HG03469 (cell line): Measurements from ENCODE around the gene GASK1B.
A peak's percentile ranks its signal among the peaks of the same experiment; 100 is the strongest.

Experiments
- ATAC-seq: cut with Tn5 transposase; IDR thresholded peaks from one replicate; pipeline ENCODE4 v1.9.1; 2021; ENCODE audit warnings: mild to moderate bottlenecking, moderate library complexity, moderate number of reproducible peaks; ENCODE audit not compliant: unreplicated experiment

GASK1B gene

DNA sequence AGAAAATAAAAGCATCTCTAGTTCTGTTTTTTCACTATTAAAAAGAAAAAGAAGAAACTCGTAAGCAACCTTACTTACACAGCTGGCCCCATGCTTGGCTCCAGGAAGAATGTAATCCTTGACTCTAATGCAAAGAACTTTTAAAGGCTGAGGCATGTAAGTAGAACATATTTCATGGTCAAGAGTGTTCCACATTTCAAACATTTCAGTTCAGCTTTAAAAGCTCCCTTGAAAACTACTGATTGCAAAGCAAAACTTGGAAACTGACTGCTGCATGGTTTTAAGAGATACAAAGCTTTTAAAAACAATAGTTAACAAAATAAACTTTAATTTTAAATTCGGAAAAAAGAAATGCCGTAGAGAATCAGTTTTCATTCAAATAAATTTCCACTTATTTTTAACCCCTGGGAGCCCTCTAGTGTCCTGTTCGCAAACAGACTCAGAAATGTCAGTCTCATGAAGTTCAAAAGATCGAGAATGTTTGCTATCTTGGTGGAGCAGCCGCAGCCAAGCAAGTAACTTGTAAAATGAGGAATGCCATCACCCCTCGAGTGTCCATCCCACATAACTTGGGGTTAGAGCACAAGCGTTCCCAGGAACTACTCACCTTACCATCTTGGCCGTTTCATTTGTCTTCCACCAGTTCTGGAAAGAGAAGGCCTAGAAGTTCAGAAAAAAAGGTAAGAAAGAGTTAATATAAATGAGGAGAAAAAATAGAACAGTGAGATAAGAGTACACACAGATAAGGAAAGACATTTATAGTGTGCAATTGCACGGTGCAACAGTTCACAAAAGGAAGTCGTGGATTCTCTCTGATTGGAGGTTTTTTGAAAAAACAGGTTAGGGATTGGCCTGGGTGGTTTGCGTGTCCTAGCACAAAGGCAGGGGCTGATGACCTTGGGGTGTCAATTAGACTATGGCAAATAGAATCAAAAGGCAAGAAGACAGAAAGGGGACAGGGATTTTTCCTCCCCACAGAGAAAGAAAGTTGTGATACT is at the start of gene GASK1B:
Gene GASK1B, minus strand, starts transcription at position 765 of the 998 bp plus-strand sequence. CDS start 1,650 bp downstream, outside the sequence.
- ATAC-seq, result no peak

DNA sequence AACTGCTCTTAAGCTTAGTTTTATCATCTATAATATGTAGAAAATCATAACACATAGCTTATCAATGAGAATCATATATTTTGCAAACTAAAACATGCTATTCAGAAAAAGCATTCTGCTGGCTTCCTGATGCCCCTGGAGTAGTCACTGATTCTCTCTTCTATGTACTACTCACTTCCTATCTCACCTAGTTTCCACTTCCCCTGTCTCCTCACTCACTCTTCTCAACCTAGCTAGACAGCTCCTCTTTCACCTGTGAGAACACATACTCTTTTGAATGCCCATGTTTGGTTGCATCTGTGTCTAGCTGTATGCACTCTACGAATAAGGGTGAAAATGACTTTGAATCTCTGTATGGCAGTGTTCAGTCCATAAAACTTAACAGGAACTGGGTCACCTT is 46.8 kb upstream of the GASK1B start:
- ATAC-seq, result no peak

DNA sequence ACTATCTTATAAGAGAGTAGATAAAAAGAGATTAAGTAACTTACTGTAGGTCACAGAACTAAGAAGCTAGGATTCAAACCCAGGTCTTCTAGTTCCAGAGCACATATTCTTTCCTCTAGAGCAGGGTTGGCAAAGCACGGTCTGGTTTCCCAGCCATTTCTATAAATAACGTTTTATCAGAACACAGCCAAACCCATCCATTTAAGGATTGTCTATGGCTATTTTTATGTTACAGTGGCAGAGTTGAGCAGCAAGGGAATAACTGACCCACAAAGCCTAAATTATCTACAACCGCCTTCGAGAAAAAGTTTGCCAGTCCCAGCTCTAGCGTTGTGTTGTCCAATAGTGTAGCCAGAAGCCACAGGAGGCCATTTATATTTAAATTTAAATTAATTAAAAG is 44.9 kb upstream of the GASK1B start:
- ATAC-seq, result no peak

DNA sequence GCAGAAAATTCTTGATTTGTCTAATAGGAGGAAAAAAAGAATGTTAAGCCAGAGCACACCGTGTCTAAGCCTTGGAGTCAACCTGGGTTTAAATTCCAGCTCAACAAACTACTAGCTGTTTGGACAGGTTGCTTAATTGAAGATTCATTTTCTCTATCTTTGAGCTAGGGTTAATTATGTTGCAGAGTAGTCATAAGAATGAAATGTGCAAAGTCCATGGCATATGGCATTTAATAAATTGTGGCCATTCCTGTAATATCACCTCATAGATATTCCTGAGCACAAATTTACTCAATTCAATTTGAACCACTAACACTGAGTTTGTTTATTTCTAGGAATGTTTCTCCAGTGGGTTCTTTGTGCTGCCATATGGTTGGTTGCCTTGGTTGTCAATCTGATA is 42.0 kb upstream of the GASK1B start:
- no peak for ATAC-seq

DNA sequence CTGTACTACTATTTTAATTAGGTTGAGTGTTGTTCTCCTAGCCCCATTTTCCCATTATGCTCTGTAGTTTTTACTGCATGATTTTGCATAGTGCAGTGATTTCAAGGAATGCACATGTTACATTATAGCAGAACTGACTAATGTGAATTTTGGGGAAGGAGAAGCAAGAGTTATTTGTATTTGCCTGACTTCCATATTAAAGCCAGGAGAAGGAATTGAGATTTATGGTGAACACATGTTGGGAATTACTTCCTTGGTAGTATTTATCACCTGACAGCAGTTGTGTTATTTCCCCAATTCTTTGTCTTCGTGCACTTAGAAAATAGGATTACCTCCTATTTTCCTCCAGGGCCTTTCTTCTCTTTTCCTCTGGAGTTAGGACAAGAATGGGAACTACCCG is 40.6 kb upstream of the GASK1B start:
- ATAC-seq, result no peak

DNA sequence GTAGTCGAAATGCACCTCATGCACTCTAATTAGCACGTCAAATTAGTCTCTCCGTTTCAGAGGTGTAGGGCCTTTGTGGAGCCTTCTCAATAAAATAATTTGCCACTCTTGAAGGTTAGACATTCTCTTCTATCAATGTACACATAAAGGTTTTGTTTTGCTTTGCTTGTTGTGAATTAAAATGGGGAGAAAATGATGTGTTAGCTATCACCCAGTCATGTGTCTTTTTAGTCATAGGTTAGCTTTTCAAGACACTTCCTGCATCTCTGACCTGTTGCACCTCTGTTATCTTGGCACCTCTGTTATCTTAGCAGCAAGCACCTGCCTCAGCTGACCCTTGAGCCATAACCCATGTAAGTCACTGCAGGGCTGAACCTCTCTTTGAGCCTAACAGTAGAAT is 38.4 kb upstream of the GASK1B start:
- ATAC-seq, result no peak

DNA sequence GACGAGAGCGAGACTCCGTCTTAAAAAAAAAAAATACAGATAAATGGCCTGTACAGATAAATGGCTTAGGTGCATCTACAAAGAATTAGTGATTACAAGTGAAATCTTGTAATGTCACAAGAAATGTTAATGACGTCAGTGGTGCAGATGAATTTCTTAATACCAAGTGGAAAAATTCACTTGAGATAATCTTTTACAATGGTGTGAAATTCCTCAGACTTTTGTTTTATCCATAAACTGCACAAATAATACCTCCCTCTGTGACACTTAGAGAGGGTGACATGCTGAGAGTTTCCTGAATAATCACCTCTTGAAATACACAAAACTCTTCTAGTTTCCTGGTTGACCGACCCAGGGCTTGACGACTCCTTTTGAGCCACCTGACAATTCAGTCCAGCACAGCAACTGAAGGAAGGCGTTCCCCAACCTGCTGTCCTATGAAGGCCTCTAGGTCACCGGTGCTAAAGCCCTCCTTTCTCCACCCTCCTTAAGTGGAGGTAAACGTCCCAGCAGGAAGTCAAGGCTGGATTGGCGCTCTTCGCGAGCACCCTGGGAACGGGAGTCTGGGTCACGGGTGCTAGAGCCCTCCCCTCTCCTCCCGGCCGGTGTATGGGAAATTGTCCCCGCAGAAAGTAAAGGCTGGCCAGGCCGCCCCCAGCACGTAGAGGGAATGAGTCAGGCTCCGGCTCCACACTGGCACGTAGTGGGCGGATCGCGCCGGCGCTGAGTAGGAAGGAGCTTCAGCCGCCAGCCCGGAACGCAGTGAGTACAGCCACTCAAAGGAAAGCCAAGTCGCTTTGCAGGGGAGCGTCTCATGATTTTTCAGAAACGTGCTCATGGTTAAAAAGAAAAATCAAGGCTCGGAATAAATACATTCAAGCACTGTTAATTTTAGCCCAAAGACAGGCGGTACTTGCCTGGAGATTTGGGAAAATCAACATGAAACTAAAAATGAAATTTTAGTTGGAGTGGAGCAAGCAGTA is 37.3 kb upstream of the GASK1B start, which contains the start of gene TMEM144:
Gene TMEM144, plus strand, starts transcription at position 662 of the 983 bp plus-strand sequence. CDS start 2,182 bp downstream, outside the sequence.
- ATAC-seq, result peak; percentile 82

DNA sequence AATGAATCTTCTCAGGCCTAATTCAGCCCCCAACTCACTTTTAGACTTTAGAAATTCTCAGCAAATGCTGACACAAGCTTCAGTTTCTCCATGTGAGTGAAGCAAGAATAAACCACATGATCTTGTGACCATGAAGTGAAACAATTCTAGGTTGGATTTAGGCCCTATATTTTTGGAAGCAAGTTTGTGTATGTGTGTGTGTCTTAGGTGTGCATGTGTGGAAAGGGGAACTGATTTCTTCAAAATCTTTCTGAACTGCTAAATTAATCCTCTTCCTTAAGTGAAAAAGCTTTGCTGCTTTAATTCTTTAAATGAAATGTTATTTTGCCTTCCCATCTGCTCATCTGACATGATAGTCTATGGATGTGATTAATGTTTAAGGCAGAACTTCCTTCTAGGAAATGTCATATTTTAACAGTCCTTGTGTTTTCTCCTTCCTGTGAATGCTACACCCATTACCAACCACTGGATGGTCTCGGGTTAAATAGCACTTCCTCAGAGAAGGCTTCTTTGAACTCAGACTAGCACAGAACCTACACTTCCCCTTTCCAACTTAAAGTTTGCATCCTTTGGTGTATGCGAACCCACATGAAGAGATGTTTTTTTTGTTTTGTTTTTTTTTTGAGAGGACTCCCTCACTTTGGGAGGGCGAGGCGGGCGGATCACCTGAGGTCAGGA is 36.3 kb upstream of the GASK1B start:
- ATAC-seq, result peak; percentile 60

DNA sequence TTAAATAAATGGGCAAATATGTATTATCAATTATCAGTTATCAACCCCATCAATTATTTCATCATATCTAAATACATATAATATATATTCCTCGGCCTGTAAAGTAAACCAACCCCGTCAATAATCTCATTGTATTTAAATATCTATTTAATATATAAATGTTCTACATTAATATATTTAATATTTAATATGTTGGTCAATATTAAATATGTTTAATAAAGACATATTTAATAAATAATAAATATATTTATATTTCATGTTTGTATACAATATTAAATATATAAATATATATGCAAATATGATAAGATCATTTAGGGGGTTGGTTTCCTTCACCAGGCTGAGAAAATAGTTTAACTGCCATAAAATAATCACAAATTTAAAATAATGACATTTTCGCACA is 31.1 kb upstream of the GASK1B start:
- ATAC-seq, result no peak

DNA sequence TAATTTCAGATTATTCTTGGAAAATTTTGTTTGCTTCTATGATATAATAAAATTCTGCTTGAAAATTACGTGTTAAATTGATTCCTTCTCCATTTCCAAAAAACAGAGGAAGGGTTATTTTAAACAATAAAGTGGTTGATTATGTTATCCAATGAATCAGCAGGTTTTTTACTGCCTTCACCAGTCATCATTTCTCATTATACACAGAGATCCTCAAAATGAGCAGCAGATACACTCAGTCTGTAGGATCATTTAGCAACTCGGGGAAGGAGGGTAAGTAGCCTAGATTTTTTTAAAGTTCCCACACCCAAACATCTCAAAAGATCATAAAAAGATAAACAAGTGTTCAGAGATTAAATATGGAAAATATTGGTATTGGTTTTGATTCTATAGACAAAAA is 30.6 kb upstream of the GASK1B start:
- ATAC-seq, result no peak

DNA sequence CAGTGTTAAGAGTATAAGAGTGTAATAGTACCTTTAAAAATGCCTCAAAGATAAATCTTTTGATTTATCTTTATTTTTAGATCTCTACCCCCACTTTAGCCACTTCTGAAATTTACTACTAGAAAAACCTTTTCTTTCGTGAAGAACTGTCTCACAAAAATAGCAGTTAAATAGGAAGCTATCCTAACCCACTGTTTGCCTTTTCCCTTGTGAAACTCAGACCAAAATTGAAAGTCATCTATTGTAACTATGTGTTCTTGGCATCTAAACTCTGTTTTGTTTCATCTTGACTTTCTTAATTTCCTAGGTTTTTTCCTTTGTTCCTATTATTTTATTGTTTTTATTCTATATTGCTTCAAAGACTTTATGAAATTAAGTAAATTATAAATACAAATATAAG is 29.7 kb upstream of the GASK1B start:
- ATAC-seq, result no peak

DNA sequence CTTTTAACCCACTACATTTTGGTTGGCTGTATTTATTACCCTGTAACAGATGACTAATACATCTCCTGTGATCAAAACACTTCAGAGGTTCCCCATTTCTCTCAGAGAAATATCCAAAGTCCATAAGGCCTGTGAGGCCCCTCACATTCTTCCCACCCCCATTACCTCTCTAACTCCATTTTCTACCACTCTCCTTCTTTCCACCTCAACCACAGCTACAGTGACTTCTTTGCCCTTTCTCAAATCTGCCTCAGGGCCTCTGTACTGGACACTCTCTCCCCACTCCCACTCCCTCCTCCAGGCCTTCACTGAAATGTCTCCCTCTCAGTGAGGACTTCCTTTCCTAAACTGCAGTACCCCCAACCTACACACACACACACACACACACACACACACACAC is 29.1 kb upstream of the GASK1B start:
- no peak for ATAC-seq

DNA sequence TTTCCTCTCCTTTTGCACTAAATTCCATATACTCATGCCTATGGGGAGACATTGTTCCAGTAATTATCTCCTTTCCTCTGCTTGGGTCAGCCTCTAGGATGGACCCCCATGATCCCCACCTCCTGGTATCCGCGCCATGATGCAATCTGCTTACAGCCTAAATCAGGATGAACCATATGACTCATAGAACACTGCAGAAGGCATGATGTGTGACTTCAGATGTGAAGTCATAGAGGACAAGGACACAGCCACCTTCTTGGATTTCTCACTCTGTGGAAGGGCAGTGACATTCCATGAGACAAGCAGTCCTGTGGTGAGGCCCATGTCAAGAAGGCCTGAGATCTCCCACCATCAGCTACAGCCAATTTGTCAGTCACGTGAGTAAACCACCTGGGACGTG is 28.5 kb upstream of the GASK1B start:
- no peak for ATAC-seq

DNA sequence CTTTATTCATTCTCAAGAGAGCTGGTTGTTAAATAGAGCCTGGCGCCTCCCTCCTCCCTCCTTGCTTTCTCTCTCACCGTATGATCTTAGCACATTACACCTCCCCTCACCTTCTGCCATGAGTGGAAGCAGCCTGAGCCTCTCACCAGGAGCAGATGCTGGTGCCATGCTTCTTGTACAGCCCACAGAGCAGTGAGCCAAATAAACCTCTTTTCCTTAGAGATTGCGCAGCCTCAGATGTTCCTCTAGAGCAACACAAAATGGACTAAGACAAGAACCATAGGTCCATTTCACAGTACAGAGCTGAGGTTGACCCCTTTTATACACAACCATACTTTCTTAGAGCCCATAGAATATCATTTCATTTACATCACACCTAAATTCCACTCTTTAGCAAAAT is 27.4 kb upstream of the GASK1B start:
- no peak for ATAC-seq

DNA sequence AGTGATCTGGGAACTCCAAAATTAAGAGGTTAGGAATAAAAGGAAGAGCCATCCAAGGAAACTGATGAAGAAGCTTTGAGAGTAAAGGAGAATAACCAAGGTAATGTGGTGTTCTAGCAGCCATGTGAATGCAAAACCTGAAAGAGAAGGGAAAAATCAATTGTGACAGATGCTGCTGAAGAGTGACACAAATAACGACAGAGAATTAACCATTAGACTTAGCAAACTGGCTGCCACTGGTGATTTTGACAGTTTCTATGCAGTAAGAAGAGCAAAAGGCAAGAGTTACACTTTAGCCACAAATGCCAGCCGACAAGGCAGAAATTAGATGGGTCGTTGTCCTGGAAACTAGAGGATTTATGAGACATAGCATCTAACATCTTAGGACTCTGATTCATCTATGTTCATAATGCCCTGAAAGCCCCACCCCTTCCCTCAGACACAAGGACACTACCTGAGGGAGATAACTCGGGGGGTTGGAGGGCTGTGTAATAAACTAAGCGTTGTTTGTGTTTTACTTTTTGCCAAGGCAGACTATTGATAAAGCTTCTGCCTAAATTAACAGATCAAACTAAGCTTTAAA is 24.5 kb upstream of the GASK1B start:
- ATAC-seq, result no peak

DNA sequence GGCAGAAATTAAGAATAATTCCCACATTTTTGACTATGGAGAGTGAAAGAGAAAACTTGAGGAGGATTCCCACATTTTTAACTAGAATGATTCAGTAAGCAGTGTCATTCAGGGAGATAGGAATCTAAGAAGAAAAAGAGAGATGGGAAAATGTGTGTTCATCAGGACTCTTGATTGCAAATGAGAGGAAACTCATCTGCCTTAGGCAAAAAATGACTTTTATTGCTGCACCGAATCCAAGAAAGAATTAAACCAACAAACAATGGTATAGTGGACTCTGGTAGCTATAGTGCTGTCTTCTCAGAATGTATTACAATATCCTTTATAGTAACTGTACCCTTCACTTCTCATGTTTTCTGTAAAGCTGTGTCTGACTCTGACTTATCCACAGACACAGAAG is 22.5 kb upstream of the GASK1B start:
- no peak for ATAC-seq

DNA sequence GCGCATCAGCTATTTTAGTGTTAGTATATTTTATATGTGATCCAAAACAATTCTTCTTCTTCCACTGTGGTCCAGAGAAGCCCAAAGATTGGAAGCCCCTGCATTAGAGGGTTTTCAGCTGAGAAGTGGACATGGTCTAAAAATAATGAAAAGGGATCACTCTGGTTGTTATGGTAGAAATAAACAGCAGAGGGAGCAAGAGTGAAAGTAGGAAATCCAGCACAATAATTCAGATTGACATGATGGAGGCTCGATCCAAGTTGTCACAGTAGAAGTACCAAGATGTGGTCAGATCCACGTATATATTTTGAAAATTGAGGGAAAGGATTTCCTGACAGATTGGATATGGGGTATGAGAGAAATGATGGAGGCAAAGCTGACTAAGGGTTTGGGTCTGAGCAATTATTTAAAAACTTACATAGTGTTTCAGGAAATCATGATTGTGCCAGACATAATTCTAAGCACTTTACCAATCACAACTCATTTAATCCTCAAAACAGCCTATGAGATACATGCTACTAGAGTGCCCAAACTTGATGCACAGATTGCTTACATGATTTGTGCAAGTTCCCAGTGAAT is 20.4 kb upstream of the GASK1B start:
- no peak for ATAC-seq

DNA sequence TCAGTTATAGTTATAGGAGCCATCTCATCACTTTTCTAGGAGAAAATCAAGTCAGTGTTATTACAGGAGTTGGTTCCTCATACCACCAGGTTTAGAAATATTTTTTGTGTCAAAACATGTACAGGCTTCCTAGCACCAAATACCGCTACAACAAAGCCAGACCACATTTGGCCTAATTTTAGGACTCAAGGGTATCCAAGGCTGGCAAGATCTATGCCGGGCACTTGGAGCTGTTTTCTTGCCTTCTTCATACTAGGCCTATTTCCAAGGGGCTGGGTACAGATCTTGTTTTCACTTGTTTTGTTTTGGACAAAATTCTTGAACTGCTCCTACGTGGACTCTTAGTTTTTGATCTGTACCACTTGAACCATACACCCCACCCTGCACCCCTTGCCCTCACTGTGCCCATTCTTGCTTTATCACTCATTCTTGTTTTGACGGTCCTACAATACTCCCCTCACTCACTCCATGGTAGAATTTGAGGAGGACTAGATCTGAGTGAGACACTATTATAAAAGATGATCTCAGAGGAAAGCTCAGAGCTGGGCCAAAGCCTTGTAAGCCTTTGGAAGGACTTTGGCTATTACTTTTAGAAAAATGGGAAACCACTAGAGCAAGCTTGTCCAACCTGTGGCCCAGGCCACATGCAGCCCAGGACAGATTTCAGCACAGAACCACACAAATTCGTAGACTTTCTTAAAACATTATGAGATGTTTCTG is 19.8 kb upstream of the GASK1B start:
- ATAC-seq, result no peak

DNA sequence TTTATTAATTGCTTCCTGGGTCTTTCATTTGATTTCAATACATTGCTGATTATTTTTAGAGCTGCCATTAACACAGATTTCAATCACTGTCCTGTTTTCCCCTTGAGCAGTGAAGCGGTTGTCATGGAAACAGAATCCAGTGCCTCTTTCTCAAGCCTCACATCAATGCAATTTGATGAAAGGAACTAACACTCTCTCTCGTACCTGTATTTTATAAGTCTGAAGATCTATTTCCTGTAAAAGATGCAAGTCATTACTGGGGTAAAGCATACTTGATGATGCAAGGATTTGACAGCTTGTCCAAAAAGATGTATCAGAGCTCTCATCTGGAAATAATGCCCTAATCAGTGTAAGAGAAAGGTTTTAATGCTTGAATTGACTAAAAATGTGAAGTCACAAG is 17.9 kb upstream of the GASK1B start:
- ATAC-seq, result no peak
